Coronary artery (tissue), 2 donors: Measurements from ENCODE around the gene CCND3.
A peak's percentile ranks its signal among the peaks of the same experiment; 100 is the strongest.

ENCODE experiments used
- DNase-seq: peaks from one replicate; pipeline ENCODE4 v3.0.0-alpha.2; 2017; ENCODE audit warnings: low spot score
- H3K27ac ChIP-seq, 2 donors: fragments of 200-600 bp; sonication (generic); one replicate each; pipeline ENCODE4 v1.5.1; 2016 to 2019
- H3K4me3 ChIP-seq: fragments of 200-600 bp; sonication (generic); 2 replicates; pipeline ENCODE4 v1.5.1; 2016; ENCODE audit warnings: mild to moderate bottlenecking, moderate library complexity
- CTCF ChIP-seq: fragments of 200-600 bp; sonication (generic); IDR thresholded peaks from one replicate; pipeline ENCODE4 v1.5.1; 2019; ENCODE audit warnings: antibody characterized with exemption

Gene CCND3

GRCh38 chr6:41939176-41939847, 2.3 kb downstream of the CCND3 start:
- no peak for TF ChIP-seq CTCF
- peak; percentile 76 for DNase-seq
- peak overlapping the region; percentile 92 for H3K4me3 ChIP-seq
- H3K27ac ChIP-seq, result peak overlapping the region in 1 of 2 donors; percentile 87

- Histone ChIP-seq H3K4me3 (peak overlapping the region; percentile 92), H3K27ac (peak overlapping the region in 1 of 2 donors; percentile 87)
- DNase-seq, result no peak
- TF ChIP-seq CTCF, result no peak
These were observed 2.9 kb downstream of the CCND3 start for GRCh38 chr6:41938590-41939175.

- Histone ChIP-seq H3K27ac (peak overlapping the region in 1 of 2 donors; percentile 87), H3K4me3 (no peak overlapping the region)
- DNase-seq, result no peak
- no peak for TF ChIP-seq CTCF
These were observed 3.6 kb downstream of the CCND3 start for GRCh38 chr6:41937861-41938574.

- TF ChIP-seq CTCF, result no peak
- Histone ChIP-seq H3K27ac (peak overlapping the region in 1 of 2 donors; percentile 87), H3K4me3 (no peak overlapping the region)
- DNase-seq, result no peak
These were observed 4.1 kb downstream of the CCND3 start for GRCh38 chr6:41937472-41937860.

- peak; percentile 72 for TF ChIP-seq CTCF
- DNase-seq, result peak; percentile 77
- Histone ChIP-seq H3K27ac (peak overlapping the region in 1 of 2 donors; percentile 55), H3K4me3 (no peak overlapping the region)
These were observed 5.4 kb downstream of the CCND3 start for GRCh38 chr6:41936073-41936837.

GRCh38 chr6:41935685-41936072, 5.9 kb downstream of the CCND3 start:
- TF ChIP-seq CTCF, result no peak
- no peak overlapping the region for H3K4me3 ChIP-seq
- H3K27ac ChIP-seq, result peak overlapping the region in 1 of 2 donors; percentile 55
- DNase-seq, result no peak
